GM10266 (cell line): Measurements from ENCODE around the gene NOTUM.

ENCODE experiments used
- DNase-seq: peaks from one replicate; pipeline ENCODE4 v3.0.0; 2012; ENCODE audit errors: extremely low spot score
- CTCF ChIP-seq: IDR thresholded peaks from 2 replicates; pipeline ENCODE4 v1.5.1; 2012; ENCODE audit warnings: mild to moderate bottlenecking, low read depth; ENCODE audit not compliant: control insufficient read depth, insufficient read depth; ENCODE audit errors: missing control alignments

NOTUM gene

GRCh38 chr17:81995463-81996231 lies 34.7 kb upstream of the NOTUM start:
- no peak for DNase-seq
- no peak for TF ChIP-seq CTCF

DNA sequence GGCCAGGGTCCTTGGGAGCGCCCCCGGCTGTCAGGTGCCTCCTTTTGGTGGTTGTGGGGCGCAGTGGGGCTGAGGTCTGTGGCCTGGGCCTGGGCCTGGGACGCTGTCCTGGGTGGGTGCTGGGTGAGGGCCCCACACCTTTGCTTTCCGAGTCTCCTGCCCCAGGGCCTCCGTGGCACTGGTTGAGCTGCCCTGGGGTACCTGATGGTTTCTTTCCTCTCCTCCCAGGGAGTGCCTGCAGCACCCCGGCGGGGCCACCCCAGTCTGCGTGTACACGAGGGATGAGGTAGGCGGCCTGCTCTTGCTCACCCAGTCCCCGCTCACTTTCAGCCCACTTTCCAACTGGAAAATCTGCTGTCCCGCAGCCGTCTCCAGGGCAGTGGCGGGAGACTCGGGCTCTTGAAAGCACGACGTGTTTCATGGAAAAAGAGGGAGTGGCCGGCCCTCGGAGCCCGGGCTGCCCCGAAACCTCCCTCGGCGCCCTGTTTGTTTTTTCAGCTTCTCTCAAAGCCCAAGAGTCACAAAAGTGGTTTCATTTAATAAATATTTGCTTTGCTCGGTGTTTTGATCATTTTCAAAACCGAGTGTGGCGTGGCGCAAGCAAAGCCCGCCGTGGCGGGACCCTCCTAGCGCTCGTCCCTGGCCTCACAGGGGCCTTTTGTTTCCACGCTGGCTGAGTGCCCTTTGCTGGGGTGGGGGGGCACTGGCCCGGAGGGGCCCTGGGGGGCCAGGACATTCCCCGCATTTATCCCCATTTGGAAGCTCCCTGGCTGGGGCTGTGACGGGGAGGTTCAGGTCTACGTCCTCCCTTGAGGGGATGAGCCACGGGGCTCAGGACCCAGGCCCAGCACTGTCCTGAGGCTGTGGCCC lies 33.8 kb upstream of the NOTUM start:
- no peak for TF ChIP-seq CTCF
- DNase-seq: no peak

DNA sequence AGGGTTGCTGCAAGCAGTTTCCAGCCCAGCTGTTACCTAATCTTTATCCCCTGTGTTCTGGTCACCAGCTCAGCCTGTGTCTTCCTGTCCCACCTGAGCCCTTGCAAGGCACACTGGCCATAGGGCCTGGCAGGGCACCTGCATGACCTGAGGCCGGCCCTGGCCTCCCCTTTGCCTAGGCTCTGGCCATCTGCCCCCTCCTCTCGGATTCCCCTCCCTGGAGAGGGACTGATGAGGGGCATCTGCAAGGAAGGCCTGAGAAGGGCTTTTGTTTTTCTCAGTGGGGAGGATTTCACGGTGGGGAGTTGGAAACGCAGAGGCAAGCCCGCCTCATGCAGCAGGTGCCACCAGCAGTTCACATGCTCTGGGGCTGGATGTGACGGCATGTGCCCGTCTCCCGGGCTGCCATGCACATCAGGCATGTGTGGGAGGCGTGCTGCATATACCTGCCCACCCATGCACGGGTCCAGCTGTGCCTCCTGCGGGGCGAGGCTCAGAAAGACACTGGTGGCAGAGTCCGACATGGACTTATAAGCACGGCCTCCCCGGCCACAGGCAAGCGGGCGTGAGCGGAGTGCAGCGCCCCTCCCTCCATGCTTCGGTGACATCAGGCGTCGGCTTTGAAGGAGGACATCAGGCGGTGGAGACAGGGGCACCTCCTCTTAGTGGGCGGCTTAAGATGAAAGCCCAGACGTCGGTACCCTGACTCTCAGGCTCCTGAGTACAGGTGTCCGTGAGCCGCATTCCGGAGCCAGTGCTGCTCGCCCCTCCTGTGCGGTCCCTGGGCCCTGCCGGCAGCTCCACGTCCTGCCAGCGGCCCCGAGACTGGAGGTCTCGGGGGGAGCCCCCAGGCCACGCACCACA lies 33.0 kb upstream of the NOTUM start:
- no peak for TF ChIP-seq CTCF
- DNase-seq: no peak

DNA sequence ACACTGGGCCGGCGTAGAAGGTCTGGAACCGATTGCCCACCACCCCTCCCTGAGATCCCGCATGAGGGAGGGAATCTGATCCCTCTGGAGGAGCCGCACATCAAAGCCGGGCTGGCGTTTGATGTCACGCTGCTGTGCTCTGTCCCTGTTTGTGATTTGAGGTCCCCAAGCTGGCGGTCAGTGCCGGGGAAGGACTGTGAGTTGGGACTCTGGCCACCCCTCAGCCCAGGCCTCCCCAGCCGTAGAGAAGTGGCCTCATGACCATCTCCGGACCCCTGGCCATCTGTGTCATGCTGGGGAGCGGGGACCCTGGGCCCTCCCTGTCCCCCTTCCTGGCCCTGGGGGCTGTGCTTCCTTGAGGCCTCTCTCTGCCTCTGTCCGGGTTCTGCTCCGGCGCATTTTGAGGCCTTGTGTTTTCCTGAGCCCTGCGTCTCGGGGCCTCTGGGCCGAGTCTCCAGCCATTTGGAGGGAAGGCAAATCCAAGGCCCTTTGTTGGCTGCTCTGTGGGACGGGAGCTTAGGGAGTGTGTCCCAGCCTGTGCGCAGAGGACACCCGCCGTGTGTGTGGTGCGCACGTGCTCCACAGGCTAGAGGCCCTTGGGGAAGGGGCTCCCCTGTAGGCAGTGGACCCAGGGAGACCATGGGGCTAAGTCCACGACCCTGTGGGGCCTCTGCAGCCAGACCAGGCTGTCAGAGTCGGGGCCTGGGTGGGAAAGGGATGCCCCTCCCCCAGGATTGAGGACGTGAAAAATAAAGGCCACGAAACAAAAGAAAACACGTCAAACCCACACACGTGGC lies 31.5 kb upstream of the NOTUM start:
- DNase-seq: no peak
- no peak for TF ChIP-seq CTCF

DNA sequence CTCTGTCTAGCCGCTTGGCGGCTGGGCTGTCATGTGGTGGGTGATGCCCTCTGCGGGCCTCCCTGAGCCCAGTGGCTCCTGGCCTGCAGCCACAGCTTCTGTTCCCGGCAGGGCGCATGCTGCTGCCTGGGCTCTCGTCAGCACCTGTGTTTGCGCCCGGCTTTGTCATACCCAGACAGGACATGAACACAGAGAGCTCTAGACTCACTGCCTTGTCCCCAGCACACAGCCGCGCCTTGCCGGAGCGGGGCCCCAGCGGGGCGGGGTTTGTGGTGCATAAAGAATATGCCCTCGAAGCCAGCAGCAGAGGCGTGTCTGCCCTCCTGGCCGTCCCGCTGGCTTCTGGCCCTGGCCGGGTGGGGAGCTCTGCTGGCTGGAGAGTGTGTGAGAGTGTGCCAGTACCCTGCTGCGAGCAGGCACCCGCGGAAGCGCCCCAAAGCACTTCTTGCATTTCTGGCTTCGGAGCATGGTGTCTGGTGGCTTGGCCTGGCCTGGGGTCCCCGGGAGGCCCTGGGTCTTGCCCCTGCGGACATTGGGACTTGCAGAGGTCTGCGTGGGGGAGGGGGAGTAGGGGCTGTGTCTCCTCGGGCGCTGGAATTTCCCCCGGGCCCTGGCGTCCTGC lies 30.8 kb upstream of the NOTUM start:
- DNase-seq: no peak
- TF ChIP-seq CTCF: no peak
